ENCODE measurements around the gene BDH2.

DNA sequence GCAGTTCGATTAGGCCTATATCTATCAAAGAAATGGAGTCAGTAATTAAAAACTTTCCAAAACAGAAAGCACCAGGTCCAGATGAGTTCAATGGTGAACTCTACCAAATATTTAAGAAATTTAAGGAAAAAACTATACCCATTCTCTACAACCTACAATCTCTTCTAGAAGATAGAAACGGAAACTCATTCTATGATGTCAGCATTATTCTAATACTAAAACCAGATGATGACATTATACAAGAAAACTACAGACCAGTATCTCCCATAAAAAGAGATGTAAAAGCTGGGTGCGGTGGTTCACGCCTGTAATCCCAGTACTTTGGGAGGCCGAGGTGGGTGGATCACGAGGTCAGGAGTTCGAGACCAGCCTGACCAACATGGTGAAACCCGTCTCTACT is 29.5 kb upstream of the BDH2 start:
- TF ChIP-seq, protein P1, sequence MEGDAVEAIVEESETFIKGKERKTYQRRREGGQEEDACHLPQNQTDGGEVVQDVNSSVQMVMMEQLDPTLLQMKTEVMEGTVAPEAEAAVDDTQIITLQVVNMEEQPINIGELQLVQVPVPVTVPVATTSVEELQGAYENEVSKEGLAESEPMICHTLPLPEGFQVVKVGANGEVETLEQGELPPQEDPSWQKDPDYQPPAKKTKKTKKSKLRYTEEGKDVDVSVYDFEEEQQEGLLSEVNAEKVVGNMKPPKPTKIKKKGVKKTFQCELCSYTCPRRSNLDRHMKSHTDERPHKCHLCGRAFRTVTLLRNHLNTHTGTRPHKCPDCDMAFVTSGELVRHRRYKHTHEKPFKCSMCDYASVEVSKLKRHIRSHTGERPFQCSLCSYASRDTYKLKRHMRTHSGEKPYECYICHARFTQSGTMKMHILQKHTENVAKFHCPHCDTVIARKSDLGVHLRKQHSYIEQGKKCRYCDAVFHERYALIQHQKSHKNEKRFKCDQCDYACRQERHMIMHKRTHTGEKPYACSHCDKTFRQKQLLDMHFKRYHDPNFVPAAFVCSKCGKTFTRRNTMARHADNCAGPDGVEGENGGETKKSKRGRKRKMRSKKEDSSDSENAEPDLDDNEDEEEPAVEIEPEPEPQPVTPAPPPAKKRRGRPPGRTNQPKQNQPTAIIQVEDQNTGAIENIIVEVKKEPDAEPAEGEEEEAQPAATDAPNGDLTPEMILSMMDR (IDR thresholded peaks at IDR 0.05) = no peak
- TF ChIP-seq POLR2AphosphoS5 (IDR thresholded peaks at IDR 0.05) = no peak
- TF ChIP-seq EP300 (IDR thresholded peaks at IDR 0.05; ENCODE audit: low read depth) = no peak
- no peak for TF ChIP-seq POLR2A (IDR thresholded peaks at IDR 0.05)

Measured in transverse colon (tissue), 4 donors.